SH-SY5Y (cell line): Measurements from ENCODE around the gene PHKB.

Experiments
- GATA2 ChIP-seq: IDR thresholded peaks from 2 replicates; pipeline ENCODE4 v1.6.1; 2011; ENCODE audit warnings: mild to moderate bottlenecking, low read depth, low read length
- GATA3 ChIP-seq: IDR thresholded peaks from 2 replicates; pipeline ENCODE4 v1.6.1; 2011; ENCODE audit warnings: low read depth, mild to moderate bottlenecking, low read length, moderate library complexity

DNA sequence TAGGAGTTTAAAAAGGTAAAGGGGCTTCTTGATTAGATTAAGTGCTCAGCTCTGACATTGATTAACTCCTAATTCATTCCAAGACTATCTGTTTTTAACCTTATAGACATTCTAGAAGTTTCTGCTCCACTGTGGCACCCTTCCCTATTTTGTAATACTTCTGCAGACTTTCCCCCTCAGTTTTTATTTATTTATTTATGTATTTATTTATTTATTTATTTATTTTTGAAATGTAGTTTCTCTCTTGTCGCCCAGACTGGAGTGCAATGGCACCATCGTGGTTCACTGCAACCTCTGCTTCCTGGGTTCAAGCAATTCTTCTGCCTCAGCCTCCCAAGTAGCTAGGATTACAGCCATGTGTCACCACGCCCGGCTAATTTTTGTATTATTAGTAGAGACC lies 185.8 kb downstream of the PHKB start:
- TF ChIP-seq GATA2 (no peak), GATA3 (no peak)
